Renal pelvis (tissue), 4 donors: ENCODE results near the gene PDE7B. TPM values are rescaled to one million over a fixed set of nuclear protein-coding genes. Genes with fewer than 3 reads are reported as not detected.
A peak's percentile ranks its signal among the peaks of the same experiment; 100 is the strongest.

ENCODE experiments used
- DNase-seq: peaks from one replicate; pipeline ENCODE4 v3.0.0-alpha.2; 2013
- polyA plus RNA-seq, 3 donors: library from polyadenylated mRNA; unstranded; fragments of 120-200 nt; gene quantifications; one replicate each; pipeline ENCODE4 v1.2.1, GENCODE V29; 2013; ENCODE audit not compliant: insufficient read length in 3 of 3

Gene PDE7B
- polyA plus RNA-seq, 3 donors: 6.1 to 9.8 (median 8.1) TPM

- peak; percentile 42 for DNase-seq
Measured at GRCh38 chr6:135922174-135922573, 70.7 kb downstream of the PDE7B start.

- DNase-seq: no peak
Measured at GRCh38 chr6:135922746-135923145, 71.2 kb downstream of the PDE7B start.

GRCh38 chr6:135932651-135933050 is 81.2 kb downstream of the PDE7B start:
- DNase-seq: no peak

- DNase-seq: no peak
Measured at GRCh38 chr6:135935941-135936601, 84.6 kb downstream of the PDE7B start.

- no peak for DNase-seq
Measured at GRCh38 chr6:135936606-135937005, 85.1 kb downstream of the PDE7B start.

- DNase-seq: no peak
Measured at GRCh38 chr6:135937106-135937505, 85.6 kb downstream of the PDE7B start.

GRCh38 chr6:135938576-135939207 is 87.2 kb downstream of the PDE7B start:
- no peak for DNase-seq

- DNase-seq: no peak
Measured at GRCh38 chr6:135939208-135939591, 87.7 kb downstream of the PDE7B start.

GRCh38 chr6:135940616-135941167 is 89.2 kb downstream of the PDE7B start:
- DNase-seq: no peak

GRCh38 chr6:135941275-135942025 is 89.9 kb downstream of the PDE7B start:
- DNase-seq: no peak

- no peak for DNase-seq
Measured at GRCh38 chr6:135944120-135944519, 92.6 kb downstream of the PDE7B start.

GRCh38 chr6:135946674-135947073 is 95.2 kb downstream of the PDE7B start:
- DNase-seq: no peak

GRCh38 chr6:135950669-135951068 is 99.2 kb downstream of the PDE7B start:
- no peak for DNase-seq

- DNase-seq: no peak
Measured at GRCh38 chr6:135951169-135951568, 99.7 kb downstream of the PDE7B start.

- no peak for DNase-seq
Measured at GRCh38 chr6:135953818-135954217, 102.3 kb downstream of the PDE7B start.

- DNase-seq: no peak
Measured at GRCh38 chr6:135955099-135955498, 103.6 kb downstream of the PDE7B start.

GRCh38 chr6:135962731-135963130 is 111.2 kb downstream of the PDE7B start:
- DNase-seq: no peak

GRCh38 chr6:135970750-135971149 is 119.2 kb downstream of the PDE7B start:
- DNase-seq: no peak

- no peak for DNase-seq
Measured at GRCh38 chr6:135971351-135971750, 119.8 kb downstream of the PDE7B start.

- DNase-seq: no peak
Measured at GRCh38 chr6:135972150-135972549, 120.6 kb downstream of the PDE7B start.

- no peak for DNase-seq
Measured at GRCh38 chr6:135972586-135972985, 121.1 kb downstream of the PDE7B start.

- DNase-seq: no peak
Measured at GRCh38 chr6:135974426-135974825, 122.9 kb downstream of the PDE7B start.

GRCh38 chr6:135976585-135976984 is 125.1 kb downstream of the PDE7B start:
- no peak for DNase-seq
